GM18508 (cell line): ENCODE measurements around the gene CAPRIN1.
"Not testable (repeated sequence)": the region's sequence is repeated elsewhere in the genome, so short reads cannot be mapped to it uniquely, and the experiment has no call there.

Experiments
- ATAC-seq: cut with Tn5 transposase; IDR thresholded peaks from one replicate; pipeline ENCODE4 v1.9.1; 2021; ENCODE audit warnings: moderate number of reproducible peaks; ENCODE audit not compliant: insufficient read depth, unreplicated experiment

Gene CAPRIN1

GRCh38 chr11:34049028-34049427 lies 2.5 kb upstream of the CAPRIN1 start:
- ATAC-seq, result no peak

DNA sequence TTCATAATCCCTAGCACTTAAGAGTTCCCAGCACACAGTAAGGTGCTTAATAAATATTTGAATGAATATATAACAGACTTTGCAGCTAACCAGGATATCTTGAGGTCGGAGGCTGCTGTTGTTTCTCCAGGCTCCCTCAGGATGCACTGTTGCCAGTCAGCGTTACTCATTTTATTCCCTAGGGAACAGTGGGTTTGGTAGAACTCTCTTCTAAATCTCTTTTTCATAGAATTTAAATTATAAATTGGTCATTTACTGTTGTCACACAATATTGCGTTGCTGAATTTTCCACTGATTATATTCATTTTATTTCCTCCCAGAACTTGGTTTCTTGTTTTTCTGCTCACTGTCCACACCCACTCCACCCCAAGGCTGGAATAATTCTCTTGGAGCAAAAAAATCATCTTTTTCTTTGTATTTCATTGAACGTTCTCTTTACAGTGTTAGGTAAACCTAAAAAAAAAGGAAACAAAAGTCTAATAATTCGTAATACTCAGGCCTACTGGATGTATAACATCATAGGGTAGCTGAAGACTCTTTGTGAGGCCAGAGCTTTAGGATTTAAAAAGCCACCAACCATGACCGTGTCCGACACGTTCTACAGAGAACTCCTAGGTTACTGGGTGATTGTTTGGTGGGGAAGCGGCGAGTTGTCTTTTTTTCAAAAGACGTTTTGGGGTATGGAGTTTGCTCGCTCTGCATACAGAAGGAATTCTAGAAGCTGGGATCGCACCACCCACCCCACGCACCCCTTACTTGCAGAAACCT lies 766 bp upstream of the CAPRIN1 start:
- ATAC-seq, result no peak

DNA sequence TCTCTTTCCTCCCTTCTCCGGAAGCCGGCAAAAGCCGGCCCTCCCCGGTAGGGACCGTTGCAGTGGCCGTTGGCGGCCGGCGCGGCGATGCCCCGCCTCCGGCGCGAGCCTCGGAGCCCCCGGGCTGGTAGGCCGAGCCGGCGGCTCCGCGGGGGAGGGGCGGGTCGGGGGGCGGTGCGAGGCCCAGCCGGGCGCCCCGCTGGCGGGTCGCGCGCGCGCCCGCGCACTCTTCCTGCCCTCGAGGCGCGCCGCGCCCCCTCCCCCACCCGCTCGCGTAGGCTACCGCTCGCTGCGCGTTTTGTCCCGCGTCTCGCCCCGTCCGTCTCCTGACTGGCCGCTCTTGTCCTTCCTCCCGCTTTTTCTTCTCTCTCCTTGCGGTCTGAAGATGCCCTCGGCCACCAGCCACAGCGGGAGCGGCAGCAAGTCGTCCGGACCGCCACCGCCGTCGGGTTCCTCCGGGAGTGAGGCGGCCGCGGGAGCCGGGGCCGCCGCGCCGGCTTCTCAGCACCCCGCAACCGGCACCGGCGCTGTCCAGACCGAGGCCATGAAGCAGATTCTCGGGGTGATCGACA lies 591 bp downstream of the CAPRIN1 start:
- no peak for ATAC-seq

DNA sequence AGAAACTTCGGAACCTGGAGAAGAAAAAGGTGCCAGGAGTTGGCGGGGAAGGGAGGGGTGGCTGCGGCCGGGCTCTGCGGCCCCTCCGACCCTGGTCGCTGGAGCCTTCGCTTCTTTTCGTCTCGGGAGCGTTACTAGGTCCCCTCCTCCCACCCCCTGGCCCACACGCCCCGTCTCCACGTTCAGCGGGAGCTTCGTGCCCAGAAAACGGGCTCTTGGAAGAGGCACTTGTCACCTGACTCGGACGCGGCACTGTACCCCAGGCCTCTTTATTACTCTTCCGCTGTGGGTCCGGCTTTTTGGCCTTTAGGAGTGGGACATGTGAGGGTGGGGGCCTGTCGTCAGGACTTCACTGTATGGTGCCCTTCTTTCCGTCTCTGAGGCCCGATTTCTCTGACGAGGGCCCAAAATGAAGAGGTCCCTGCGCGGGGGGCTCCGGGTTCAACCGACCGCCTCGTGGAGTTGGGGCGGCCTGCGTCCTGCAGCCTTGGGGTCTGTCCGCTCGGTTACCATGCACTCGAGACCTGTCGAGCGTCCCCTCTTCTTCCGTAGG lies 1.2 kb downstream of the CAPRIN1 start:
- ATAC-seq, result no peak

- ATAC-seq, result no peak
Measured at GRCh38 chr11:34053161-34053686, 1.7 kb downstream of the CAPRIN1 start.

- not testable (repeated sequence) for ATAC-seq
Measured at GRCh38 chr11:34054351-34054750, 2.8 kb downstream of the CAPRIN1 start.

DNA sequence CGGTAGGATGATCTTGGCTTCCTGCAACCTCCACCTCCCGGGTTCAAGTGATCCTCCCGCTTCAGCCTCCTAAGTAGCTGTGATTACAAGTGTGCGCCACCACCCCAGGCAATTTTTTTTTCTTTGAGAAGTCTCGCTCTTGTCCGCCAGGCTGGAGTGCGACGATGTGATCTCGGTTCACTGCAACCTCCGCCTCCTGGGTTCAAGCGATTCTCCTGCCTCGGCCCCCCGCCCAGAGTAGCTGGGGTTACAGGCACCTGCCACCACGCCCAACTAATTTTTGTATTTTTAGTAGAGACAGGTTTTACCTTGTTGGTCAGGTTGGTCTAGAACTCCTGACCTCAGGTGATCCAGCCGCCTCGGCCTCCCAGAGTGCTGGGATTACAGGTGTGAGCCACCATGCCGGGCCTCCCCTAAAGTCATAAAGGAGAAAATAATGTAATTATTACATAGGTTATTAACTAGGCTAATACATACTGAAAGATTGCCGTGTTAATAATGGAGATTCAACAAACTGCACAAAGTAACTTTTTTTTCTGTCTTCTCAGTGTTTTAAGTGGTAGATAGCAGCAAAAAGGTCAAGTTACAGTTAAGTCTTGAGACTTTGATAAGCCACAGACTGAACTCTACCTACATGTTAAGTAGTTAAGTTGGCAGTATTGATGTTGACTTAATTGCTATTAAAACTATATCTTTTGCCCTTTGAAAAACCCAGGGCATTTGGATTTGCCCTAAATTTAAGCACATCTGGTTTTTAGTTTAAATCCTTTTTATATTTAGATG lies 3.9 kb downstream of the CAPRIN1 start:
- no peak for ATAC-seq

- ATAC-seq, result no peak
Measured at GRCh38 chr11:34056672-34057071, 5.1 kb downstream of the CAPRIN1 start.

GRCh38 chr11:34063061-34063795 lies 11.7 kb downstream of the CAPRIN1 start:
- no peak for ATAC-seq

- no peak for ATAC-seq
Measured at GRCh38 chr11:34064291-34064690, 12.8 kb downstream of the CAPRIN1 start.

GRCh38 chr11:34065505-34066203 lies 14.1 kb downstream of the CAPRIN1 start:
- no peak for ATAC-seq

DNA sequence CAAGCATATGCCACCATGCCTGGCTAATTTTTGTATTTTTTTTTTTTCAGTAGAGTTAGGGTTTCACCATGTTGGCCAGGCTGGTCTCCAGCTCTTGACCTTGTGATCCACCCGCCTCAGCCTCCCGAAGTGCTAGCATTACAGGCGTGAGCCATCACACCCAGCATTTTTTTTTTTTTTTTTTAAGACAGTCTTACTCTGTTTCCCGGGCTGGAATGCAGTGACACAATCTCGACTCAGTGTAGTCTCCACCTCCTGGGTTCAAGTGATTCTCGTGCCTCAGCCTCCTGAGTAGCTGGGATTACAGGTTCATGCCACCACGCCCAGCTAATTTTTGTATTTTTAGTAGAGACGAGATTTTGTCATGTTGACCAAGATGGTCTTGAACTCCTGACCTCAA lies 15.2 kb downstream of the CAPRIN1 start:
- not testable (repeated sequence) for ATAC-seq

GRCh38 chr11:34067383-34068065 lies 16.0 kb downstream of the CAPRIN1 start:
- no peak for ATAC-seq

DNA sequence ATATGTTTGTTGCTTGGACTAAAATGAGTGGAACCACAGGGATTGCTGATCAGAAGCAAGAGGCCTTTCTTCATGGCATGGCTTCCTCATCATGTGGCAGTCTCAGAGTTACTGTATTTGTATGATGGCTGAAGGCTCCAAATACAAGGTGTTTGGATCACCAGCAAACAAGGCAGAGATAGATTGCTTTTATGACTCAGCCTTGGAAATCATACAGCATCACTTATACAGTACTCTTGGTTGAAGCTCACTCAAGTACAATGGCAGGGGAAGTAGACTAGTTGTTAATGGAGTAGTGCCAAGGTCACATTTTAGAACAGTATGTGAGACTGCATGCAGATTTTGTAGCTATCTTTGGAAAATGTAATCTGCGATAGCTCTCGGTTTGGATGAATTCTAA lies 16.6 kb downstream of the CAPRIN1 start:
- no peak for ATAC-seq

- ATAC-seq, result not testable (repeated sequence)
Measured at GRCh38 chr11:34071306-34071705, 19.8 kb downstream of the CAPRIN1 start.

DNA sequence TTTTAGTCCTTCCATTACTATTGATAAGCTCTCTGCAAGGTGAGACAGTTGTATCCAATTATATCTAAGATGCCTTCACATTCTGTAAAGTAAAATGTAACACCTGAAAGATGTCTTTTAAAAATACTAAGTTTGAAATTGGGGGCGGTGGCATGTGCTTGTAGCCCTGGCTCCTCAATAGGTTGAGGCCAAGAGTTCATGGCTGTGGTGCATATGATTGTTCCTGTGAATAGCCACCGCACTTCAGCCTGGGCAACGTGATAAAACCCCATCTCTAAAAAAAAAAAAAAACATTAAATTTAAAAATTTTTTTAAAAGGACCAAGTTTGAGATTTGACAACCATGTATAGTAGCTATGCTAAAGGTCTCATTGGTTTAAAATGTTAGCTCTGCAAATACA lies 20.5 kb downstream of the CAPRIN1 start:
- ATAC-seq, result no peak

GRCh38 chr11:34072832-34073231 lies 21.3 kb downstream of the CAPRIN1 start:
- no peak for ATAC-seq

DNA sequence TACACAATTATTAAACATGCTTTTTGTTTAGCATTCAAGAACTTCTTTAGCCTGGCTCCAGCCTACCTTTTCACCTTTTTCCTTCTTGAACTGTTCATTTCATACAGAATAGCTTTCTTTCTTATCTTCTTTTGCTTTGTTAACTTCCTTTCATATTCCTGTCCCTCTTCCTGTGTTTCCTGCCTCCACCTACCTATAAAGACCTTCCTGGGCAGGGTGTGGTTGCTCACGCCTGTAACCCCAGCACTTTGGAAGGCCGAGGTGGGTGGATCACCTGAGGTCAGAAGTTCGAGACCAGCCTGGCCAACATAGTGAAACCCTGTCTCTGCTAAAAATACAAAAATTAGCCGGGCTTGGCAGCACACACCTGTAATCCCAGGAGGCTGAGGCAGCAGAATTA lies 22.9 kb downstream of the CAPRIN1 start:
- no peak for ATAC-seq
